ENCODE results near the gene XPO6. TPM values are rescaled to one million over a fixed set of nuclear protein-coding genes. Genes with fewer than 3 reads are reported as not detected.

XPO6 gene
- total RNA-seq, 2 donors from 2014 or later: 308 to 310 TPM

DNA sequence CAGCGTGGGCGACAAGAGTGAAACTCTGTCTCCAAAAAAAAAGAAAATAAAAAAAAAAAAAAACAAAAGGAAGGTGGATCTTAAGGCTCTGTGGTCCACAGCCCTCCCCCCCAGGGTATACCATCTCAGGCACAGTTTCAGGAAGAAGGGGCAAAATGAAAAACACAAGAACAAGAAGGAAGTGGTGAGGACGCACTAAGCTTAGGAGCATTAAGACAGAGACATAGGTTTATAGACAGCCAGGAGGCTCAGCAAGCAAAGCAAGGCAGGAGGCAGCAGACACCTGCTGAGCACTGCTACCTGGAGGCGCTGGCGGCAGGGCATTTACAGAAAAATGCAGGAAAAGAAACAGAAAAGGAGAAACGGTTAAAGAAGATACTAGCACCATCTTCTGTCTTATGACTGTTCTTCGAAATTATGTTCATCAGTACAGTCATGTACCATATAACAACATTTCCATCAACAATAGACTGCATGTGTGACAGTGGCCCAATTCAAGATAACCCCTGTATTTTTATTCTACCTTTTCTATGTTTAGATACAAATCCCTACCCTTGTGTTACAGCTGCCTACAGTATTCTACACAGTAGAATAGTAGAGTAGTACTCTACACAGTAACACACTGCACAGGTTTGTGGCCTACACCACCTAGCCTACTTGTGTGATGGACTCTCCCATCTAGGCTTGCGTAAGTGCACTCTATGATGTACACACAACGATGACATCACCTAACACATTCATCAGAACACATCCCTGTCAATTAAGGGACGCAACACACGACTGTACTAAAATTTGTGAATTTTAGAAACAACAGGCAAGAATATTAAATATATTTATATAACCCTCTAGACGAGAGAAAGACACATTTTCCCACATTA, 62.5 kb downstream of the XPO6 start:
- H3K27ac Mint-ChIP-seq: peak overlapping the region; percentile 84
- H3K4me3 Mint-ChIP-seq: peak overlapping the region; percentile 66
- no peaks in the 10 kb centered on the region for H3K27me3 Mint-ChIP-seq
- peaks cover 19% of the 10 kb centered on the region for H3K36me3 Mint-ChIP-seq (ENCODE audit: low read depth)
- peaks cover 56% of the 10 kb centered on the region for H3K4me1 Mint-ChIP-seq
- H3K9me3 ChIP-seq (ENCODE audit: control insufficient read depth, low read length, poor library complexity, severe bottlenecking): no peaks in the 10 kb centered on the region
- DNase-seq (no peak), ATAC-seq (peak; percentile 86)

DNA sequence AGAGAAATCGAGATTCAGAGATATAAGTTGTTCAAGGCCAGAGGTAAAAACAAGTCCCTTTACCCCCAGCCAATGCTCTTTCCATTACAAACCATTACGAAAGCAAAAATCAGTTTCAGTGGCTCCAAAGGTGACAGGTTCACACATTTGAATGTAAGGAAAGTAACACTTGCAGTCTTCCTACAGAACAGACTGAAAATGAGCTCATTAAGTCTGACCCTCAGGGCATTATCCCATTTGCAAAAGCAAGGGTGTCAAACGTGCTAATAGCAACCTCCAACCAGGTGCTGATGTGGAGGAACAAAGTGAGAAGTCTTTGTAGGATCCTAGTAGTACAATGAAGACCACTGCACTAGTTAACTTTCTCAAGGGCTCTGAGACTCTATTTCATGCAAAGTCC, 65.2 kb downstream of the XPO6 start:
- DNase-seq (no peak), ATAC-seq (no peak)
- peak overlapping the region; percentile 99 for H3K27ac Mint-ChIP-seq
- no peaks in the 10 kb centered on the region for H3K9me3 ChIP-seq (ENCODE audit: control insufficient read depth, low read length, poor library complexity, severe bottlenecking)
- no peaks in the 10 kb centered on the region for H3K27me3 Mint-ChIP-seq
- H3K36me3 Mint-ChIP-seq (ENCODE audit: low read depth): peaks cover 17% of the 10 kb centered on the region
- H3K4me1 Mint-ChIP-seq: peaks cover 71% of the 10 kb centered on the region
- no peak overlapping the region for H3K4me3 Mint-ChIP-seq

DNA sequence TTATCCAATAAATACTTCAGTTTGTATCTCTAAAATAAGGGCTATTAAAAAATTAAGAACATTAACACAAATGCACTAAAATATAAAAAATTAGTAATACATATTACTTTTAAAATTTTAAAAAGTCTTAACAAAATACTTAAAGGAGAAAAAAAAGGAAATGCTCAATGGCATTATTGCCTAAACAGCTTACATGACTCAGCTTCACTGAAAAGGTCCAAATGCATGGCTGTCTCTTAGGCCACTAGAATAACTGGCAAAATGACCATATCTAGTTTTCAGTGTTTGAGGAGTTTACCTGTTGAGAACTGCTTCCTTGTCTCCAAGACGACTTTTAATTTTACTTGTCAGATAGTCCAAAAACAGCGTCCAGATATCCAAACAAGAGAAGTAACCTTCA, 66.0 kb downstream of the XPO6 start:
- Mint-ChIP-seq H3K4me1 (peaks cover 71% of the 10 kb centered on the region), H3K36me3 (ENCODE audit: low read depth) (peaks cover 10% of the 10 kb centered on the region), H3K4me3 (no peak overlapping the region), H3K27me3 (no peaks in the 10 kb centered on the region), H3K27ac (peak overlapping the region; percentile 99)
- DNase-seq (no peak), ATAC-seq (no peak)
- H3K9me3 ChIP-seq (ENCODE audit: control insufficient read depth, low read length, poor library complexity, severe bottlenecking): no peaks in the 10 kb centered on the region

DNA sequence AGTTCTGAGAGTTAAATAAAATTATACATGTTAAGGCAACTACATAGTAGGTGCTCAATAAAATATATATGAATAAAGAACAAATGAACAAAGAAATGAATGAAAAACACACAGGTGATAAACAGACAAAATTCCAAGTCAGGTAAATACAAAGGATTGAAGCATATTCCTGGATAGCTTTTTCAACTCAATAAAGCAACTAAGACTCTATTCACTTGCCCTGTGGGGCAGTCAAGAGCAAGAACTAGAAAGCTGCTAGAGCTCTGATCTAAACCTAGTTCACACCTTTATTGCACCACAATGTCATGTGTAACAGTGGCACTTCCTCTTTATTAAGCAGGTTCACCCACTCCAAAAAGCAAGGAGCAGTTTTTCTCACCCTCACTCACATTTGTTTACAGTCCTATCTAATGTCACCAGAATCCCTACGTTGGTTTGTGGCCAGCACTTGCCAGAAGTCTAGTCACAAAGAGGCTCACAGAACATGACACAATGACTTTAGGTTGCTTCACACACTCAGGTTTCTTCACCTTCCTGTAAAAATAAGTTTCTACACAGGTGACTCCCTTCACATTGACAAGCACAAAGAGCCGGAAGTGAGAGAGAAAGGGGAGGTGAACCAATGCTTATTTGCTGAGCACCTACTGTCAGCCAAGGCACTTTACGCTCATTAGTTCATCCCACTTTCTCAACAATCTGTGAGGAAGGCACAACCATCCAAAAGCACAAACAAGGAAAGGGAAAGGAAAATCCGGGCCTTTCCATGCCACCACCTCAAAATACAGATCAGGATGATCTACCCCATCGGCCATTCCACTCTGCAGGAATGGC, 70.8 kb downstream of the XPO6 start:
- DNase-seq (peak in 2 of 3 donors; percentile 39 to 46), ATAC-seq (peak; percentile 76)
- H3K27ac Mint-ChIP-seq: peak overlapping the region; percentile 99
- H3K9me3 ChIP-seq (ENCODE audit: control insufficient read depth, low read length, poor library complexity, severe bottlenecking): no peaks in the 10 kb centered on the region
- H3K27me3 Mint-ChIP-seq: no peaks in the 10 kb centered on the region
- peak overlapping the region; percentile 90 for H3K4me3 Mint-ChIP-seq
- peaks cover 73% of the 10 kb centered on the region for H3K4me1 Mint-ChIP-seq
- H3K36me3 Mint-ChIP-seq (ENCODE audit: low read depth): no peaks in the 10 kb centered on the region

DNA sequence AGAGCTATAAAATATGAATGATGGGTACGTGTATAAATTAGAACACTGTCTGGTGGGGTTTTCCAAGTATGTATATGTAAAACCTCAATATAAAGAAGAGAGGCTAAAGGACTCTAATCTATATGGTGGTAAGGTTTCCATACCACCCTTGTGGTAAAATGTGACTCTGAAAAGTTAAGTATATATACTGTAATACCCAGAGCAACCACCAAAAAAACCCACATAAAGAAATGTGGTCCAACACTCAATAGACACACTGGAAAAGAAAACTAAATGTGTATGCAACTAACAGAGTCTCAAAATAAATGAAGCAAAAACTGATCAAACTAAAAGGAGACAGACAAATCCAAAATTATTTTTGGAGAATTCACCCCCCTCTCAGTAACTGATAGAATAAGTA, 72.2 kb downstream of the XPO6 start:
- no peaks in the 10 kb centered on the region for H3K27me3 Mint-ChIP-seq
- no peak for DNase-seq

DNA sequence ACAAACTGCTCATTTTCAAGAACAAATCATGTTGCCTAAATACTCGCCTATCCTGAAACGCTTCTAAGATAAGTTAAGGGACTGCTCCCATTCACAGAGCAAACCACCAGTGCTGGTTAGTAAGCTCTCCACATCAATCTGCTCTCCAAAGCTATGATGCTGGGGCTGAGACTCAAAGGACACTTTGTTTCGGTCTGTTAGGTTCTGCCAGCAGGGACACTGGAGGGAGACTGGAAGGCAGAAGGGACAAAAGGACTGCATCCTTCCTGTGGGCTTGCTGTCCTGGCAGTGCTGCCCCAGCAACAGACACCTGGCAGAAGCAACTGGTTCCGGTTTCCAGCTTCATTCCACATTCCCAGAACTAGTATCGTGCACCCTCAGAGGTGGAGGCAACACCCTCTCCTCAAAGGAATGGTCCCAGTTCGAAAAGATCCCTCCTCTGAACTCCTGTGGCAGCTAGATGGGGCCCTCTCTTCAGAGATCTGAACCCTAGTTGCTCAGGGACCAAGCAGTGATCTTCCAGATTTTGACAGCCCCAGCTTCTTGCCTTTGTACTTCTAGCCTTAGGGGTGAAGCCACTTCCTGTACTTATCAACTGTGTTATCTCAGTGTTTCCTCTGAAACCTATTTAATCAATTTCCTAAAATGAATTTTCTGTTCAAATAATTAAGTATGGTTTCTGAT, 74.9 kb downstream of the XPO6 start:
- H3K36me3 Mint-ChIP-seq (ENCODE audit: low read depth): no peaks in the 10 kb centered on the region
- no peaks in the 10 kb centered on the region for H3K9me3 ChIP-seq (ENCODE audit: control insufficient read depth, low read length, poor library complexity, severe bottlenecking)
- DNase-seq (peak in 1 of 3 donors; percentile 19), ATAC-seq (no peak)
- H3K4me1 Mint-ChIP-seq: peaks cover 57% of the 10 kb centered on the region
- no peaks in the 10 kb centered on the region for H3K27me3 Mint-ChIP-seq
- peak overlapping the region; percentile 94 for H3K27ac Mint-ChIP-seq
- H3K4me3 Mint-ChIP-seq: peak overlapping the region; percentile 85

More for the DNA sequence above, 72.2 kb downstream of the XPO6 start:
- peak overlapping the region; percentile 66 for H3K4me3 Mint-ChIP-seq
- H3K36me3 Mint-ChIP-seq (ENCODE audit: low read depth): no peaks in the 10 kb centered on the region
- H3K9me3 ChIP-seq (ENCODE audit: control insufficient read depth, low read length, poor library complexity, severe bottlenecking): no peaks in the 10 kb centered on the region
- H3K27ac Mint-ChIP-seq: peak overlapping the region; percentile 94
- ATAC-seq: no peak
- H3K4me1 Mint-ChIP-seq: peaks cover 69% of the 10 kb centered on the region

DNA sequence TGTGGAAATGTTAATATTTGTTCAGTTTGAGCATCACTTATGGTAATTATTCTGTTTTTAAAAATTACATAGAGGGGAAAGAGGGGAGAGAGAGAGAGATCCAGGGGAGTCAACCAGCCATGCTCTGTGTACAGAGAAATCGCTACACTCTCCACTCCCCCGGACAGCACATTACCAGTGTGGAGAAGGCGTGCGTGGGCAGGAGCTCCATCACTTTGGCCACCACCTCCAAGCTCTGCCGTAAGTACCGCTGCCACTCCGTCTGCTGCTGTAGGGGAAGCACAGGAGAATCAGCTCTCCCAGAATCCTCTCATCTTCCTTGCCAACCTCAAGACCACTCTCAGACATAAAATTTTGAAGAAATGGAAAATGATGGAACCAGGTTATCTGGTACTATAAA, 78.1 kb downstream of the XPO6 start:
- Mint-ChIP-seq H3K36me3 (ENCODE audit: low read depth) (peaks cover 9% of the 10 kb centered on the region), H3K4me1 (peaks cover 49% of the 10 kb centered on the region), H3K4me3 (no peak overlapping the region), H3K27me3 (no peaks in the 10 kb centered on the region), H3K27ac (peak overlapping the region; percentile 94)
- DNase-seq: no peak
- no peak for ATAC-seq
- no peaks in the 10 kb centered on the region for H3K9me3 ChIP-seq (ENCODE audit: control insufficient read depth, low read length, poor library complexity, severe bottlenecking)

DNA sequence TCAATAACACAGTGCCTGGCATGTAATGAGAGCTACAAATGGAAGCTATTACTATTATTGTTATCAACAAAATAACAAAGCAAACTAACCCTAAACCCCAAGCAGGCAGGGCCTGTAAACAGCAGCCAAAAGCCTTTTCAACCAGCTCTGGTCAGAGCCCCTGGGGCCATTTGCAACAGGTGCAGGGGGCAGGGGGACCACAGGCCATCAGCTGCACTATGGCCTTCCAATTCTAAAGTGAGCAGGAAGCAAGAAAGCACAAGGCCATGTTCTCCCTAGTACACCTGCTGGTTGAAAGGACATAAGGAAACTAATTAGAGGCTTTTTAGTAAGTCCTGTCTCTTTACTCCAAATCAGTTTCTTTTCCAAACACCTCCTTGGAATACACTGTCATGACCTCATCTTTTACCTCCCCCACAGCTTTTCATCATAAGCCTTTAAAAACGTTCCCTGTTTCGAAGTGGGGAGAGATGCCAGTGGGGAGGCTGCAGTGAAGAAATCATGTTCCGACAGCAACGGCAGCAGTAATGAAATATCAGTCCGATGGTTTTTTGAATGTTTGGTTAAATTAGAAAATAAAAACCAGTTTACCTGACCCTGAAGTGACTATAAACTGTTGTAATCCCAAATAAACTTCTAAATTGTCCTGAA, 79.9 kb downstream of the XPO6 start:
- DNase-seq: no peak
- Mint-ChIP-seq H3K27me3 (no peaks in the 10 kb centered on the region), H3K27ac (no peak overlapping the region), H3K4me3 (no peak overlapping the region), H3K4me1 (peaks cover 44% of the 10 kb centered on the region), H3K36me3 (ENCODE audit: low read depth) (peaks cover 13% of the 10 kb centered on the region)
- no peaks in the 10 kb centered on the region for H3K9me3 ChIP-seq (ENCODE audit: control insufficient read depth, low read length, poor library complexity, severe bottlenecking)
- no peak for ATAC-seq

DNA sequence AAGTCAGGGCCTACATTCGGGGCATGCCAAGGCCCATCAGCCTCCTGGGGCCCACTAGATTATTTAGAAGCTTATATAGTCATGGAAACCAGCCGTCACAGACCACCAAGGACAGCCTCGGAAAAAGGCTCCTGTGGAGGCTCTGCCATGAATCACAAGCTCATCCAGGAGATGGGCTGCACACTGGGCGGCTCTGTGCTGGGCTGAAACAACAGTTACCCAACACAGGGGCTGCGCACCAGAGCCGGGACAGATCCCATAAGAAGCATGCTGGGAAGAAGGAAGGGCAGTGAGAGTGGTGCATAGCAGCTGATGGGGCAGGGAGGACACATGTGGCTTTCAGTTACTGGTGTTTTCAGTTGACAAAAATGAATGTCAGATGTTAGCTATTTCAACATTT, 80.6 kb downstream of the XPO6 start:
- Mint-ChIP-seq H3K4me1 (peaks cover 41% of the 10 kb centered on the region), H3K4me3 (no peak overlapping the region), H3K27ac (no peak overlapping the region), H3K36me3 (ENCODE audit: low read depth) (peaks cover 13% of the 10 kb centered on the region), H3K27me3 (no peaks in the 10 kb centered on the region)
- DNase-seq (no peak), ATAC-seq (no peak)
- H3K9me3 ChIP-seq (ENCODE audit: control insufficient read depth, low read length, poor library complexity, severe bottlenecking): no peaks in the 10 kb centered on the region

DNA sequence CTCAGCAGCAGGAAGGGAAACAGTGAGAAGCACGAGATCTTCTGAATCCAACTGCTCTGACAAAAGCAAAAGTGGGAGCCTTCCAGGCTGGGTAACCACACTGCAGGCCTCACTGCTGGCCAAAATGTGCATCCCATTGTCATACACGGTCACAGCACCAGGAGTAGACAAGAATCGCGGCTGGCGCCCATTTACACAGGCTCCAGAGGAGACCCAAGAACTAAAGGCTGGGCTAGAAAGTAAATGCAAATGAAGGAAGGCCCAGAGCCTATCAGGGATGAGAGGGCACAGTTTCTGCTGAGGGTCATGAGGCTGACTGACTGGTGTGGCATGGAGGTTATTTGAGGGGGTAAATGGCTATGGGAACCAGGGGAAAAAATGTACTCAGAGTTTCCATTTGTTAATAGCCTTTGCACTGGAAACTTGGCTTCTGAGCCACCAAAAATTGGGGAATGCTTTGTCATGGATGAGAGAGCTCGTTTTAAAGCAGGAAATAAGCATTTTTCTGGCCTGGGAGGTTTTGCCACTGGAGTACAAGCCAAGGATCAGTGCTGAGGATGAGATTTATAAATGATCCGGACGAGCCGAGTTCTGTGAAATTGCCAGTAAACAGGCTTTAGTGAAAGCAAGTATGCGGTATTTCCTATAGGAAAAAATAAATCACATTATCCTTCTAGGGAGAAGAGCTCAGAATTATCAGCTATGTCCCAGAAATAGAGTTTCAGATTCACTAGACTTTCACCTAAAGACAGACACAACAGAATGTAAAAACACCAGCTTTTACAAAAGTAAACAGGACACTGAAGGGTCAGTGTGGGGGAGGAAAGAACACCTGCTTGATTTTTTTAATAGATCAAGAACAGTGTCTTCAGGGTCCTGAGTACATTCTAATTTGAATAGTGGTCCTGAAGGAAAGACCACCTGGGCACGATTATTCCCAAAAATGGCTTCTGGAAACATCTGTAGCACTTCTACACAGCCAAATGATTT, 81.4 kb downstream of the XPO6 start:
- H3K9me3 ChIP-seq (ENCODE audit: control insufficient read depth, low read length, poor library complexity, severe bottlenecking): no peaks in the 10 kb centered on the region
- peaks cover 13% of the 10 kb centered on the region for H3K36me3 Mint-ChIP-seq (ENCODE audit: low read depth)
- ATAC-seq (no peak), DNase-seq (no peak)
- peaks cover 40% of the 10 kb centered on the region for H3K4me1 Mint-ChIP-seq
- no peak overlapping the region for H3K4me3 Mint-ChIP-seq
- H3K27ac Mint-ChIP-seq: peak overlapping the region; percentile 62
- no peaks in the 10 kb centered on the region for H3K27me3 Mint-ChIP-seq

DNA sequence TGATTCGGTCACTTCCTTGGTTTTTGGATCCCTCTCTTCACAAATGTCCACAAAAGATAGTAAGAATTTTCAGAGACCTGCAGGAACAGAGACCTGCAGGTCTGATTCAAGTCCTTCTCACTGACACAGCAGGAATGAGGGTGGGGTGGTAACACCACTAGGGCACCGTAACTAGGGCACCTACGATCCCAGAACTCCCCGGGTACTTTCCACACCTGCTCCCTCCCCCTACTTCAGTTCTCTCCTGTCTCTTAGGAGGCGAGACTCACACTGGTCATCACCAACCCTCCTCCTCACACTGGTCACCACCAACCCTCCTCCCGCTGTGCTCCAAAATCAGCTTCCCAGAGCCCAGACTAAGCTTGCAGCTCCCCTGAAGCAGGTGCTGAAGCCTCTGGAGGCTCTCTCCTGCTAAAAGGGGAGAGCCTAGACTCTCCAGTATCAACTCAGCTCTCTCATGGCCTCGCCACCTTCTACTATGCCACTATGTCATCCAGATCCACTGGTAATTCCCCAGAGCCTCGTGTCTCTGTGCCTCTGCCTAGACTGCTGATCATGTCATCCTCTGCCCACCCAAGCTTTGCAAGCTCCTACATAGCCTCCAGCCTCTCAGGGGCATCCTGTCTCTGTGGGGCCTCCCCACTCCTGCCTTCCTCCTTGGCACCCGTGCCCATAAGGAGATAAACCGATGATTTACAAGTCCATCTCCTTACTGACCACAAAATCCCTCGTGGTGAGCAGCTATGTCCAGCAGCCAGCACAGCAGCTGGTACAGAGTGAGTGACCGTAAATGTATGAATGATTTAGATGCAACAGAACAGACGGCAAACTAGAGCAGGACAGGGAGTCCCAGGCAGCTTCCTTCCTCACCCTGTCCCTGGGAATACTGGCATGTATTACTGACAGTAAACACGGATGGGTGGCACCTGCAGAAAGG, 84.8 kb downstream of the XPO6 start:
- ATAC-seq: peak; percentile 94
- Mint-ChIP-seq H3K27me3 (no peaks in the 10 kb centered on the region), H3K4me3 (peak overlapping the region; percentile 79), H3K36me3 (ENCODE audit: low read depth) (peaks cover 13% of the 10 kb centered on the region), H3K27ac (peak overlapping the region; percentile 96), H3K4me1 (peaks cover 33% of the 10 kb centered on the region)
- DNase-seq: no peak
- no peaks in the 10 kb centered on the region for H3K9me3 ChIP-seq (ENCODE audit: control insufficient read depth, low read length, poor library complexity, severe bottlenecking)

Data from T-helper 17 cell (primary cell).